Neural cell (in vitro differentiated cells): ENCODE results near the gene MLC1. TPM values are rescaled to one million over a fixed set of nuclear protein-coding genes. Genes with fewer than 3 reads are reported as not detected.

Experiments
- H2AFZ ChIP-seq: fragments of 200-600, 300-800 bp; sonication (generic), shearing (Covaris generic); 2 replicates; pipeline ENCODE4 v1.6.0; 2014; ENCODE audit warnings: low read depth, mild to moderate bottlenecking, antibody characterized with exemption, low read length, moderate library complexity
- H3F3A ChIP-seq: fragments of 200-600 bp; shearing (Covaris generic); 2 replicates; pipeline ENCODE4 v1.6.1; 2016; ENCODE audit warnings: mild to moderate bottlenecking, moderate library complexity, mixed read lengths, antibody characterized with exemption, low read length; ENCODE audit not compliant: insufficient read depth, poor library complexity, severe bottlenecking
- H3K27ac ChIP-seq: fragments of 200-600, 300-800 bp; sonication (generic), shearing (Covaris generic); 2 replicates; pipeline ENCODE4 v1.5.1; 2014; ENCODE audit warnings: mild to moderate bottlenecking, low read length, moderate library complexity
- H3K27me3 ChIP-seq: fragments of 300-800, 200-600 bp; sonication (generic), shearing (Covaris generic); 2 replicates; pipeline ENCODE4 v1.6.0; 2014; ENCODE audit warnings: mild to moderate bottlenecking, low read depth, low read length, moderate library complexity; ENCODE audit not compliant: insufficient read depth
- H3K36me3 ChIP-seq: fragments of 300-800, 200-600 bp; sonication (generic), shearing (Covaris generic); 2 replicates; pipeline ENCODE4 v1.5.1; 2014; ENCODE audit warnings: mild to moderate bottlenecking, antibody characterized with exemption, low read length, moderate library complexity; ENCODE audit not compliant: insufficient read depth
- H3K4me2 ChIP-seq: fragments of 300-800, 200-600 bp; sonication (generic), shearing (Covaris generic); 2 replicates; pipeline ENCODE4 v1.6.0; 2014; ENCODE audit warnings: mild to moderate bottlenecking, low read length
- H3K4me3 ChIP-seq: fragments of 300-800, 200-600 bp; sonication (generic), shearing (Covaris generic); 2 replicates; pipeline ENCODE4 v1.5.1; 2014; ENCODE audit warnings: mild to moderate bottlenecking, low read length, moderate library complexity
- H3K79me2 ChIP-seq: fragments of 200-600 bp; shearing (Covaris generic); replicated peaks from 2 replicates; pipeline ENCODE4 v1.6.0; 2014; ENCODE audit warnings: mild to moderate bottlenecking, low read length, moderate library complexity; ENCODE audit not compliant: insufficient read depth
- H3K9ac ChIP-seq: fragments of 300-800, 200-600 bp; sonication (generic), shearing (Covaris generic); 2 replicates; pipeline ENCODE4 v1.6.1; 2016; ENCODE audit warnings: mild to moderate bottlenecking, low read length, mixed read lengths
- H3K9me2 ChIP-seq: fragments of 200-600 bp; shearing (Covaris generic); 2 replicates; pipeline ENCODE4 v1.6.1; 2016; ENCODE audit warnings: mild to moderate bottlenecking, low read length, mixed read lengths; ENCODE audit not compliant: insufficient read depth
- H3K9me3 ChIP-seq: fragments of 200-600, 300-800 bp; sonication (generic), shearing (Covaris generic); 2 replicates; pipeline ENCODE4 v1.6.1; 2016; ENCODE audit warnings: mild to moderate bottlenecking, mixed run types, low read length, moderate library complexity, mixed read lengths
- H4K20me1 ChIP-seq: fragments of 200-600 bp; shearing (Covaris generic); 2 replicates; pipeline ENCODE4 v1.6.1; 2016; ENCODE audit warnings: mild to moderate bottlenecking, mixed run types; ENCODE audit not compliant: insufficient read depth
- EP300 ChIP-seq: fragments of 450-650 bp; conservative IDR thresholded peaks from 2 replicates; pipeline ENCODE4 v1.6.1; 2014; ENCODE audit warnings: antibody characterized with exemption, mild to moderate bottlenecking, moderate library complexity; ENCODE audit not compliant: poor library complexity, severe bottlenecking
- EZH2 ChIP-seq: fragments of 200-600, 300-800 bp; shearing (Covaris generic), sonication (generic); IDR thresholded peaks from 2 replicates; pipeline ENCODE4 v1.6.1; 2014; ENCODE audit warnings: antibody characterized with exemption, low read length, borderline replicate concordance, mild to moderate bottlenecking; ENCODE audit not compliant: insufficient read depth, poor library complexity, severe bottlenecking
- MXI1 ChIP-seq: fragments of 450-650 bp; conservative IDR thresholded peaks from 2 replicates; pipeline ENCODE4 v1.6.1; 2014; ENCODE audit warnings: antibody characterized with exemption, mild to moderate bottlenecking; ENCODE audit not compliant: poor library complexity, severe bottlenecking
- POLR2AphosphoS5 ChIP-seq: IDR thresholded peaks from 2 replicates; pipeline ENCODE4 v1.6.1; 2012
- RAD21 ChIP-seq: fragments of 450-650 bp; conservative IDR thresholded peaks from 2 replicates; pipeline ENCODE4 v1.6.1; 2014; ENCODE audit warnings: antibody characterized with exemption, mild to moderate bottlenecking, moderate library complexity
- SMC3 ChIP-seq: fragments of 450-650 bp; conservative IDR thresholded peaks from 2 replicates; pipeline ENCODE4 v1.6.1; 2014; ENCODE audit warnings: antibody characterized with exemption, mild to moderate bottlenecking, moderate library complexity; ENCODE audit not compliant: poor library complexity
- TAF1 ChIP-seq: IDR thresholded peaks from 2 replicates; pipeline ENCODE4 v1.6.1; 2012; ENCODE audit warnings: low read depth
- polyA plus RNA-seq: library from polyadenylated mRNA; depleted of rRNA; stranded (reverse); fragments of >200 nt; gene quantifications from 2 replicates; pipeline ENCODE4 v1.2.3, GENCODE V29; 2014
- TF ChIP-seq, protein P1 (sequence below): fragments of 450-650 bp; IDR thresholded peaks from 2 replicates; pipeline ENCODE4 v1.5.1; 2014; ENCODE audit warnings: antibody characterized with exemption, mild to moderate bottlenecking, moderate library complexity; ENCODE audit not compliant: poor library complexity, severe bottlenecking
- TF ChIP-seq, protein P2 (sequence below): IDR thresholded peaks from 2 replicates; pipeline ENCODE4 v1.6.1; 2012; ENCODE audit warnings: borderline replicate concordance

The MLC1 gene
- polyA plus RNA-seq, 1 donor from 2014 or later, result not detected

DNA sequence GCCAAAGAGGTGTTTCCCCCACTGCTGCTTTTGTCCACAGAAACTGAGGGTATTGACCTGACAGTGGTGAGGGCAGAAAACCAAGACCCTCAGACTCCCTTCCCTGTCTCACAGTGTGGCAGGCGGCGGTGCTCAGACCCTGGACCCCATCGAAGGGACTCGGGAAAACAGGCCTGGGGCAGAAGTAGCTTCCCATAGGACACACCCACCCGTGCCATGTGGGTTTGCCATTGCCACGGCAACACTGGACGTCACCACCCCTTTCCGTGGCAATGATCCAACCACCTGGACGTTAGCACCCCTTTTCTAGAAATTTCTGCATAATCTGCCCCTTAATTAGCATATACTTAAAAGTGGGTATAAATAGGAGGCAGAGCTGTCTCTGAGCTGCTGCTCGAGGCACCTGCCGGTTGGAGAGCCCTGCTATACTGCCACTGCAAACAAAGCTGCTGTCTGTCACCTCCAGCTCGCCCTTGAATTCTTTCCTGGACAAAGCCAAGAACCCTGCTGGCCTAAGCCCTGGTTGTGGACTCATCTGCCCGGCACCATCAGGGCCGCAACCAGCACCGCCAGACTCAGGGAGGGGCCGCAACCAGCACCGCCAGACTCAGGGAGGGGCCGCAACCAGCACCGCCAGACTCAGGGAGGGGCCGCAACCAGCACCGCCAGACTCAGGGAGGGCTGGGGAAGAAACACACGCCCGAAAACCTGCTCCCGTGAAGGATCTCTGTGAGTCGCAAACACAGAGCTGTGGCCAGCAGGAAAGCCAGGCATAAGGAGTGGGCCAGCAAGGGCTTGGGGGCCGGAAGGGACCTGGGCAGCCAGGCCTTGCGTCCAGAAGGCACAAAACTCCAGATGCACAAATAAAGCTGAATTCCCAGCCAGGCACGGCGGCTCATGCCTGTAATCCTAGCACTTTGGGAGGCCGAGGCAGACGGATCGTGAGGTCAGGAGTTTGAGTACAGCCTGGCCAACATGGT lies 10.4 kb downstream of the MLC1 start:
- Histone ChIP-seq H3K27me3 (no peaks in the 10 kb centered on the region), H3K9me2 (no peaks in the 10 kb centered on the region), H3K79me2 (no peaks in the 10 kb centered on the region), H3K9ac (no peak overlapping the region), H3K36me3 (no peaks in the 10 kb centered on the region), H3K9me3 (no peaks in the 10 kb centered on the region), H3K27ac (no peak overlapping the region), H4K20me1 (no peaks in the 10 kb centered on the region), H3K4me3 (no peak overlapping the region), H3F3A (no peaks in the 10 kb centered on the region), H3K4me2 (no peak overlapping the region), H2AFZ (no peak overlapping the region)
- TF ChIP-seq RAD21, result no peak
- no peak for TF ChIP-seq POLR2AphosphoS5
- no peak for TF ChIP-seq TAF1
- TF ChIP-seq, protein P1, sequence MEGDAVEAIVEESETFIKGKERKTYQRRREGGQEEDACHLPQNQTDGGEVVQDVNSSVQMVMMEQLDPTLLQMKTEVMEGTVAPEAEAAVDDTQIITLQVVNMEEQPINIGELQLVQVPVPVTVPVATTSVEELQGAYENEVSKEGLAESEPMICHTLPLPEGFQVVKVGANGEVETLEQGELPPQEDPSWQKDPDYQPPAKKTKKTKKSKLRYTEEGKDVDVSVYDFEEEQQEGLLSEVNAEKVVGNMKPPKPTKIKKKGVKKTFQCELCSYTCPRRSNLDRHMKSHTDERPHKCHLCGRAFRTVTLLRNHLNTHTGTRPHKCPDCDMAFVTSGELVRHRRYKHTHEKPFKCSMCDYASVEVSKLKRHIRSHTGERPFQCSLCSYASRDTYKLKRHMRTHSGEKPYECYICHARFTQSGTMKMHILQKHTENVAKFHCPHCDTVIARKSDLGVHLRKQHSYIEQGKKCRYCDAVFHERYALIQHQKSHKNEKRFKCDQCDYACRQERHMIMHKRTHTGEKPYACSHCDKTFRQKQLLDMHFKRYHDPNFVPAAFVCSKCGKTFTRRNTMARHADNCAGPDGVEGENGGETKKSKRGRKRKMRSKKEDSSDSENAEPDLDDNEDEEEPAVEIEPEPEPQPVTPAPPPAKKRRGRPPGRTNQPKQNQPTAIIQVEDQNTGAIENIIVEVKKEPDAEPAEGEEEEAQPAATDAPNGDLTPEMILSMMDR, result no peak
- no peak for TF ChIP-seq MXI1
- no peak for TF ChIP-seq SMC3

DNA sequence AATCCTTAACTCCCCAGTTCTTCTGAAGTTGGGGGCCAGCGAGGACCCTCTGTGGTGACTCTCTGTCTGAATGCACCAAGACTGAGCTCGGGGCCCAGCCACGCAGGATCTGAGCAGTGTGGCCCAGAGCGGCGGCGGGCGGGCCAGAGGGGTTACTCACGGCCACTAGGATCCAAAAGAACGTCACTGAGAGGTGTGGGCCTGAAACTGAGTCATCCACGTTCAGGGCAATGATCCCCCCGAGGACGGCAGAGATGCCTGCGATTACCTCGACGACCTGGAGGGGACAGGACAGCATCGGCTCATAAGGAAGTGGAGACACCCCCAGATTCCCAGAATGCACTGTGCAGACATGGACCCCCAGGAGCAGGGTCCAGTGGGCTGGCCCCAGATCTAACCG lies 11.2 kb downstream of the MLC1 start:
- no peak overlapping the region for H2AFZ ChIP-seq
- no peaks in the 10 kb centered on the region for H3K27me3 ChIP-seq
- H3K9me3 ChIP-seq, result no peaks in the 10 kb centered on the region
- no peak overlapping the region for H3K9ac ChIP-seq
- no peak overlapping the region for H3K4me3 ChIP-seq
- no peaks in the 10 kb centered on the region for H3K36me3 ChIP-seq
- H3K27ac ChIP-seq, result no peak overlapping the region
- H3F3A ChIP-seq, result no peaks in the 10 kb centered on the region
- TF ChIP-seq EZH2 (no peak), EP300 (no peak), SMC3 (no peak), POLR2AphosphoS5 (no peak), RAD21 (no peak), TAF1 (no peak), MXI1 (no peak)
- TF ChIP-seq, protein P2, sequence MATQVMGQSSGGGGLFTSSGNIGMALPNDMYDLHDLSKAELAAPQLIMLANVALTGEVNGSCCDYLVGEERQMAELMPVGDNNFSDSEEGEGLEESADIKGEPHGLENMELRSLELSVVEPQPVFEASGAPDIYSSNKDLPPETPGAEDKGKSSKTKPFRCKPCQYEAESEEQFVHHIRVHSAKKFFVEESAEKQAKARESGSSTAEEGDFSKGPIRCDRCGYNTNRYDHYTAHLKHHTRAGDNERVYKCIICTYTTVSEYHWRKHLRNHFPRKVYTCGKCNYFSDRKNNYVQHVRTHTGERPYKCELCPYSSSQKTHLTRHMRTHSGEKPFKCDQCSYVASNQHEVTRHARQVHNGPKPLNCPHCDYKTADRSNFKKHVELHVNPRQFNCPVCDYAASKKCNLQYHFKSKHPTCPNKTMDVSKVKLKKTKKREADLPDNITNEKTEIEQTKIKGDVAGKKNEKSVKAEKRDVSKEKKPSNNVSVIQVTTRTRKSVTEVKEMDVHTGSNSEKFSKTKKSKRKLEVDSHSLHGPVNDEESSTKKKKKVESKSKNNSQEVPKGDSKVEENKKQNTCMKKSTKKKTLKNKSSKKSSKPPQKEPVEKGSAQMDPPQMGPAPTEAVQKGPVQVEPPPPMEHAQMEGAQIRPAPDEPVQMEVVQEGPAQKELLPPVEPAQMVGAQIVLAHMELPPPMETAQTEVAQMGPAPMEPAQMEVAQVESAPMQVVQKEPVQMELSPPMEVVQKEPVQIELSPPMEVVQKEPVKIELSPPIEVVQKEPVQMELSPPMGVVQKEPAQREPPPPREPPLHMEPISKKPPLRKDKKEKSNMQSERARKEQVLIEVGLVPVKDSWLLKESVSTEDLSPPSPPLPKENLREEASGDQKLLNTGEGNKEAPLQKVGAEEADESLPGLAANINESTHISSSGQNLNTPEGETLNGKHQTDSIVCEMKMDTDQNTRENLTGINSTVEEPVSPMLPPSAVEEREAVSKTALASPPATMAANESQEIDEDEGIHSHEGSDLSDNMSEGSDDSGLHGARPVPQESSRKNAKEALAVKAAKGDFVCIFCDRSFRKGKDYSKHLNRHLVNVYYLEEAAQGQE, result no peak
- TF ChIP-seq, protein P1, result no peak
- H4K20me1 ChIP-seq, result no peaks in the 10 kb centered on the region
- no peaks in the 10 kb centered on the region for H3K79me2 ChIP-seq
- no peak overlapping the region for H3K4me2 ChIP-seq
- H3K9me2 ChIP-seq, result no peaks in the 10 kb centered on the region
